Fibroblast of mammary gland (primary cell): ENCODE measurements around the gene GAPDHS.

Experiments
- DNase-seq: peaks from one replicate; pipeline ENCODE4 v3.0.0-alpha.2; 2010; ENCODE audit warnings: low read depth
- H3K4me3 ChIP-seq: 2 replicates; pipeline ENCODE4 v1.5.1; 2011; ENCODE audit warnings: low read depth, mild to moderate bottlenecking, low read length, moderate library complexity; ENCODE audit not compliant: control insufficient read depth
- TF ChIP-seq, protein P1 (sequence below): conservative IDR thresholded peaks from 2 replicates; pipeline ENCODE4 v1.5.1; 2011; ENCODE audit warnings: low read depth, low read length, inconsistent platforms; ENCODE audit not compliant: control insufficient read depth, insufficient read depth

Gene GAPDHS

DNA sequence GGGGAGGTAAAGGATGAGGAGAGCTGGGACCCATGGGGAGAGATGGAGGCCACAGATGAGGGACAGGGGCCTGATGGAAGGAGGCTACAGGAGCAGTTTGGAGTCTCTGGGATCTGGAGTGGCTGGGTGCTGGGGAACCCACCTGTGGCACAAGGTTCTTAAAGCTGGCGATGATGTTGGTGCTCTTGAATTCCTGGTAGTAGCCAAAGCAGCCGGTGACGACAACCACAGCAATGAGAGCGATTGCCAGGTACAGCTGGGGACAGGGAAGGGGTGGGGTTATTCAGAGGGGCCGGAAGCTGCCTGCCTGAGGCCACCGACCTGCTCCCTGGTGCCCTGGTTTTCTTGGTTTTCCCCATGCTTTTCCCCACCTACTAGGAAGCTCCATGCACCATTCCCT lies 27.4 kb downstream of the GAPDHS start:
- DNase-seq: no peak
- TF ChIP-seq, protein P1, sequence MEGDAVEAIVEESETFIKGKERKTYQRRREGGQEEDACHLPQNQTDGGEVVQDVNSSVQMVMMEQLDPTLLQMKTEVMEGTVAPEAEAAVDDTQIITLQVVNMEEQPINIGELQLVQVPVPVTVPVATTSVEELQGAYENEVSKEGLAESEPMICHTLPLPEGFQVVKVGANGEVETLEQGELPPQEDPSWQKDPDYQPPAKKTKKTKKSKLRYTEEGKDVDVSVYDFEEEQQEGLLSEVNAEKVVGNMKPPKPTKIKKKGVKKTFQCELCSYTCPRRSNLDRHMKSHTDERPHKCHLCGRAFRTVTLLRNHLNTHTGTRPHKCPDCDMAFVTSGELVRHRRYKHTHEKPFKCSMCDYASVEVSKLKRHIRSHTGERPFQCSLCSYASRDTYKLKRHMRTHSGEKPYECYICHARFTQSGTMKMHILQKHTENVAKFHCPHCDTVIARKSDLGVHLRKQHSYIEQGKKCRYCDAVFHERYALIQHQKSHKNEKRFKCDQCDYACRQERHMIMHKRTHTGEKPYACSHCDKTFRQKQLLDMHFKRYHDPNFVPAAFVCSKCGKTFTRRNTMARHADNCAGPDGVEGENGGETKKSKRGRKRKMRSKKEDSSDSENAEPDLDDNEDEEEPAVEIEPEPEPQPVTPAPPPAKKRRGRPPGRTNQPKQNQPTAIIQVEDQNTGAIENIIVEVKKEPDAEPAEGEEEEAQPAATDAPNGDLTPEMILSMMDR: no peak
- no peak overlapping the region for H3K4me3 ChIP-seq

DNA sequence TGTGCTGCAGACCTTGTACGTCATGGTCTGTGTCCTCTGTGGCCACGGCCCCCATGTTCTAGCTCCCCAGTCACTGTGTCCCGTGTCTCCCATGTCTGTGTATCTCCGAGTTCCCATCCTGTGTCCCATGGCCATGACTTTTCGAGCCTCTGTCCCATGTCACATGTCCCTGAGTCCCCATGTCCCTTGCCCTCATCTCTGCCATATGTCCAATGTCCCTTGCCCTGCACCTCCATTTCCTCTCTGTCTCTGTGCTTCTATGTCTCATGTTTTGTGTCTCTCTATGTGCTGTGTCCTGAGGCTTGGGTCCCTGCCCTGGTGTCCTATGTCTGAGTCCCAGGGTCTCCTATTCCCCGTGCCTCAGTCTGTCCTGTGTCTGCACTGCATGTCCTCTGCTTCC lies 28.2 kb downstream of the GAPDHS start:
- no peak for DNase-seq
- H3K4me3 ChIP-seq: no peak overlapping the region
- TF ChIP-seq, protein P1: no peak

DNA sequence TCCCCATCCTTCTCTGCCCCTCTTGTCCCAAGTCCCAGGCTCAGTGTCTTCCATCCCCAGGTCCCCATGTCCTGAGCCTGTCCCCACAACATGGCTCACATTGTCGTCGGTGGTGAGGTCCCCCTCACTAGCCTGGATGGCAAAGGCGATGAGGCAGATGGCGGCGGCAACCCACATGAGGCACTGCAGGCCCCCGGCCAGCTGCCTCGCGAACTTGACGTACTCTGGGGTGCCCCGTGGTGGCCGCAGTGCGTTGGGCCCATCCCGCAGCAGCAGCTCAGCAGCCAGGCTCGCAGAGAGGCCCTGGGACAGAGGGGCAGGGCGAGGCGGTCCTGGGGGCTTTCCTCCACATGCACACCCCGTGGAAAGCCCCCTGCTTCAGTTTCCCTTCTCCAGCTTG lies 29.1 kb downstream of the GAPDHS start:
- TF ChIP-seq, protein P1: no peak
- DNase-seq: no peak

DNA sequence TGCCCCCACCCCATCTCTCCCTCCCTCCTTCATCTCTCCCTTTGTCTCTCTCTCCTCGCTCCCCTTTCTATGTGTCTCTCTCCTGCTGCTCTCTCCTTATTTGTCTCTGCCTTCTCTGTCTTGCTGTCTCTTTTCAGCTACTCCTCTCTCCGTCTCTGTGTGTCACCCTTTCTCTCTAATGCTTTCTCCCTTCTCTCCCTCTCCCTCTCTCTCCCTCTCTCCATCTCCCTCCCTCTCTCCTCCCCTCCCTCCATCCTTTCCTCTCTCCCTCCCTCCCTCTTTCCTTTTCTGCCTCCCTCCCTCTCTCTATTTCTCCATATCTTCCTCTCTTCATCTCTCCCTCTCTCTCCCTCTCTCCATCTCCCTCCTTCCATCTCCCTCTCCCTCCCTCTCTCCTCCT lies 29.5 kb downstream of the GAPDHS start:
- TF ChIP-seq, protein P1: no peak
- DNase-seq: no peak
- H3K4me3 ChIP-seq: no peak overlapping the region

More for the DNA sequence above, 29.1 kb downstream of the GAPDHS start:
- no peak overlapping the region for H3K4me3 ChIP-seq

DNA sequence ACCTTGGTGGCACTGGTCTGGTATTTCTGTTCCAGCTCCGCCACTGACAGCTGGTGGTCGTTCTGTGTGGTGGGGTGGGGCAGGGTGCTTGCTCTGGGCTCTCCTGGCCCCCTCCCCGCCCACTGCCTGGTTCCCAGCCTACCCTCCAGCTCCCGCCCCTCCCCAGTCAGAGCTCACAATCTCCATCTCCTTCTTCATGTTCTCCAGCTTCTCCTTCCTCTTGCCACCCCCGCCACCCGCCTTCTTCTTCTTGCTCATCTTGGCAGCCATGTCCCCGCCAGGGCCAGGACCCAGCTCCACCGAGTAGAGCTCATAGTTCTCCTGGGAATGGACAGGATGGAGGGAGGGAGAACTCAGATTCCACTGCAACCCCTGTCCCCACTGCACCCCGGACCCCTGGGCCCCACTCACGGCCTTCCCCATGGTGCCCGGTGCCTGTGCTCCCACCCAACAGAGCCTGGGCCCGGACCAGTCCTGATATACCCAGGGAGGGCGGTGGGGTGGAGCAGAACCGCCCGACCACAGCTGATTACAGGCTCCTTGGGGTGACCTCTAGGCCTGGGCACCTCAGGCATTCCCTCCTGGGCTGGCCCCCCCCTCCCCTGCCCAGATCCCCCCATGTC lies 30.1 kb downstream of the GAPDHS start, which contains the start of gene ATP4A:
Gene ATP4A (minus strand): TSS at position 452 of the 623 bp plus-strand sequence. CDS start 29 bp downstream, at position 423.
- no peak for DNase-seq
- H3K4me3 ChIP-seq: no peak within 1 kb of the TSS
- TF ChIP-seq, protein P1: no peak

DNA sequence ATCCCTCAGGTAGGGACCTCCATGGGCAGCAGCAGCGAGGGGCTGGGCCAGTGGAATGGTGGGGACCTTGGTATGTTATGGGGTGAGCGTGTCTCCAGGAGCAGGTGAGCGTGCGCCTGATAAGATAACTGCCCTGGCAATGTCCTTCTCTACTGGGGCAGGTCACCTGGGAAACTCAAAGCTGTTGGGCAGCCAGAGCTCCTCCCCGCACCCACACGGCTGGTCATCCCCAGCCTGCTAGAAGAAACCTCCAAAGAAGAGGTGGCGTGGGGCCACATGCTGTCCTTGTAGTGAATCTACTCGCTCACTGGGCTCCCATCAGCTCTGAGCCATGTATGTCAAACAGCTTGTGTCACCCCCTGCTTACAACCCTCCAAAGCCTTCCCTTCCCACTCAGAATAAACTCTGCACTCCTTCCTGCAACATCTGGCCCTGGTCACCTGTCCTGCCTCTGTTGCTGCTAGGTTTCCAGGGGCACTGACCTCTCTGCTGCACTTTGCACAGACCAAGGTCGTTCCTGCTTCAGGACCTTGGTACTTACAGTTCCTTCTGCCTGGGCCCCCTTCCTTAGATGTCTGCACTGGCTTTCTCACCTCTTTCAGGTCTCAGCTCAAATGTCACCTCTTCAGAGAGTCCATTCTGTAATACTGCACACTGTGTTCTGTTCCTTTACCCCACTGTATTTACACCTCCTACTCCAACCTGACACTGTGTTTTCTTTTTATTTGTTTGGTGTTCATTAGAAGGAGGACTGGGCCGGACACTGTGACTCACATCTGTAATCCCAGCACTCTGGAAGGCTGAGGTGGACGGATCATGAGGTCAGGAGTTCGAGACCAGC lies 32.0 kb downstream of the GAPDHS start:
- TF ChIP-seq, protein P1: no peak
- no peak overlapping the region for H3K4me3 ChIP-seq
- no peak for DNase-seq
